NB4 (cell line): ENCODE results near the gene ABCC4.

Experiments
- TF ChIP-seq, protein P1 (sequence below): IDR thresholded peaks from one replicate; pipeline ENCODE4 v1.5.1; 2012; ENCODE audit warnings: low read depth, low read length
- TF ChIP-seq, protein P2 (sequence below): IDR thresholded peaks from 2 replicates; pipeline ENCODE4 v1.6.1; 2011; ENCODE audit warnings: low read depth, low read length

DNA sequence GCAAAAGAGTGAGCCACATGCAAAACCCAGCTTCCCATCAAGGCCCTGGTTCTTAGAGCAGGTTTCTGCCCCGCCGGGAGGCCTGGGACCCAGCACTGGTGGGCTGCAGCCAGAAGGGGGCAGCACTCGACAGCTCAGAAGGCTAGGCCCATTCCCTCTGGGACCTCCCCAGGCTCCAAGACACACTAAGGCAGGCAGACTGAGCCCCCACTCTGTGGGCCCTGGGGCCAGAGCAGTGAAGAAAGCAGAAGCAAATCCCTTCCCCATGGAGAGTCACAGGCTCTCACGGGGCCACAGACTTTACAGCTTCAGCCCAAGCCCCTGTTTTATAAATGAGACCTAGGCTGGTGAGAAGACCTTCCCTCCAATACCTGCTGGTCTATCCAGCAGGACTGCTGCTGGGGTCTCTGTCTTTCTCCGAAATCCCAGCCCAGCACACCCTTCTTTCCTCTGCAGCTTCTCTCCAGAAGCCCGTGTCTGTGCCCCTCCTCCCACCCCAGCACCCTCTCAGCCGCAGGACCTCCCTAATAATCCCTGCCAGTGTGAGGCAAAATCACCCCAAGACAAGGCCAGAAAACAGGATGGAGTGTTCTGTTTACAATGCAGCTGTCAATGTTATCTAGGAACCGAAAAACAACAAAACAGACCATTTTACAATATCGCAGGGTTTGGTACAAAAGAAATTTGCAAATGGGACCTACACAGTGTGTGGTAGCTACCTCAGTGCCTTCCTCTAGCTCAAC, 109.3 kb downstream of the ABCC4 start:
- TF ChIP-seq, protein P1, sequence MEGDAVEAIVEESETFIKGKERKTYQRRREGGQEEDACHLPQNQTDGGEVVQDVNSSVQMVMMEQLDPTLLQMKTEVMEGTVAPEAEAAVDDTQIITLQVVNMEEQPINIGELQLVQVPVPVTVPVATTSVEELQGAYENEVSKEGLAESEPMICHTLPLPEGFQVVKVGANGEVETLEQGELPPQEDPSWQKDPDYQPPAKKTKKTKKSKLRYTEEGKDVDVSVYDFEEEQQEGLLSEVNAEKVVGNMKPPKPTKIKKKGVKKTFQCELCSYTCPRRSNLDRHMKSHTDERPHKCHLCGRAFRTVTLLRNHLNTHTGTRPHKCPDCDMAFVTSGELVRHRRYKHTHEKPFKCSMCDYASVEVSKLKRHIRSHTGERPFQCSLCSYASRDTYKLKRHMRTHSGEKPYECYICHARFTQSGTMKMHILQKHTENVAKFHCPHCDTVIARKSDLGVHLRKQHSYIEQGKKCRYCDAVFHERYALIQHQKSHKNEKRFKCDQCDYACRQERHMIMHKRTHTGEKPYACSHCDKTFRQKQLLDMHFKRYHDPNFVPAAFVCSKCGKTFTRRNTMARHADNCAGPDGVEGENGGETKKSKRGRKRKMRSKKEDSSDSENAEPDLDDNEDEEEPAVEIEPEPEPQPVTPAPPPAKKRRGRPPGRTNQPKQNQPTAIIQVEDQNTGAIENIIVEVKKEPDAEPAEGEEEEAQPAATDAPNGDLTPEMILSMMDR: peak; percentile 96
- TF ChIP-seq, protein P2, sequence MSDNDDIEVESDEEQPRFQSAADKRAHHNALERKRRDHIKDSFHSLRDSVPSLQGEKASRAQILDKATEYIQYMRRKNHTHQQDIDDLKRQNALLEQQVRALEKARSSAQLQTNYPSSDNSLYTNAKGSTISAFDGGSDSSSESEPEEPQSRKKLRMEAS: no peak; the same call in 1 of the 2 replicates
